CD4-positive, alpha-beta T cell treated with Interleukin-12 subunit alpha and Interleukin-12 subunit beta, for 1 hour (primary cell): ENCODE data around the gene CCL18.
A peak's percentile ranks its signal among the peaks of the same experiment; 100 is the strongest.
"Not testable (repeated sequence)": the region's sequence is repeated elsewhere in the genome, so short reads cannot be mapped to it uniquely, and the experiment has no call there.

Experiments
- DNase-seq: peaks from one replicate; pipeline ENCODE4 v3.0.0-alpha.2; 2020

Gene CCL18

GRCh38 chr17:36063786-36064541 is at the start of gene CCL18:
CCL18 (plus strand) TSS chr17:36064272; CDS start chr17:36064343, 71 bp downstream.
- no peak for DNase-seq

GRCh38 chr17:36014946-36015345 is 49.1 kb upstream of the CCL18 start:
- DNase-seq: no peak

GRCh38 chr17:36015895-36016294 is 48.2 kb upstream of the CCL18 start:
- DNase-seq: not testable (repeated sequence)

DNA sequence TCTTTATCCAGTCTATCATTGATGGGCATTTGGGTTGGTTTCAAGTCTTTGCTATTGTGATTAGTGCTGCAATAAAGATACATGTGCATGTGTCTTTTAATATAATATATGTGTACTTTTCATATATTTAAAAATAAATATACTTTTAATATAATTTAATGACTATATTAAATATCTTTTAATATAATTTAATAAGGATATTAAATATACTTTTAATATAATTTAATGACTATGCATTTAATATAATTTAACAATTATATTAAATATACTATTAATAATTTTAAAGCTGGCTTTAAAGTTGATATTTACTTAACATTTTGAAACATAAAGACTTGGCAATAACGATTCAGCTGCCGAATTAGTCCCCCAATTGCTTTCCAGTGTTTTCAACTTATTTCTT is 47.5 kb upstream of the CCL18 start:
- no peak for DNase-seq

- no peak for DNase-seq
Observed at GRCh38 chr17:36017799-36018198, 46.3 kb upstream of the CCL18 start, which contains the start of gene CCL23. CCL23 (minus strand) TSS chr17:36017972; CDS start chr17:36017897, 75 bp downstream.

DNA sequence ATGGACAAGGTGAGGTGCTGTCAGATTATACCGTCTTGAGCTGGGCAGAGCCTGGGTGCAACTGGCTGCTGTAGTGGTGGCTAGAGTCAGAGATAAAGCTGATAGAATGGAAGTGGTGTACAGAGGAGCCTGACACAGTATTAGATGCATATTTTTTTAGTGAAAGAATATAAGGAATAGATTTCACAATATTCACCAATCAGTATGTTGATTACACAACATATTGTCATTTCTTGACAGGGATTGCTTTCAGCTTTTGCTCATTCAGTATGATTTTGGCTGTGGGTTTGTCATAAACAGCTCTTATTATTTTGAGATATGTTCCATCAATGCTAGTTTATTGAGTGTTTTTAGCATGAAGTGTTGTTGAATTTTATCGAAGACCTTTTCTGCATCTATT is 44.6 kb upstream of the CCL18 start:
- no peak for DNase-seq

- DNase-seq: no peak
Observed at GRCh38 chr17:36024106-36024869, 39.8 kb upstream of the CCL18 start.

DNA sequence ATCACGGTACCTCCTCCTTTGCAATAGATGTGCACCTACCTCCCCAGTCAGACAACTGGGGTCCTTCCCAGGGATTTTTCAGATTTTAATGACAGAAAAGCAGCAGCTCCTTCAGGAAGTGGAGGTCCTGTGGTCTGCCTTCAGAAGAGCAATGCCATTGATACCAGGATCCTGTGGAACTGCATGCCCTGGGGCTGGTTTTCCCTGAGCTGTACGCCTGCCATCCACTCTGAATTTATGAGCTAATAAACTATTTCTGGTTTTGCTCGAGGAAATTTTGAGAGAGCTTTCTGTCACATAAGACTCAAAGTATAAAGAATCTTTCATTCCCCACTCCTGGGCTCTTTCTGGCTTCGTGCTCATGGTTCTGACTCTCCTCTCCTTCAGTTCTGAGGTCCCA is 36.3 kb upstream of the CCL18 start:
- no peak for DNase-seq

- DNase-seq: no peak
Observed at GRCh38 chr17:36030956-36031355, 33.1 kb upstream of the CCL18 start.

GRCh38 chr17:36034127-36034526 is 29.9 kb upstream of the CCL18 start:
- DNase-seq: no peak

GRCh38 chr17:36036235-36036634 is 27.8 kb upstream of the CCL18 start:
- DNase-seq: no peak

- DNase-seq: no peak
Observed at GRCh38 chr17:36048066-36048465, 16.0 kb upstream of the CCL18 start.

DNA sequence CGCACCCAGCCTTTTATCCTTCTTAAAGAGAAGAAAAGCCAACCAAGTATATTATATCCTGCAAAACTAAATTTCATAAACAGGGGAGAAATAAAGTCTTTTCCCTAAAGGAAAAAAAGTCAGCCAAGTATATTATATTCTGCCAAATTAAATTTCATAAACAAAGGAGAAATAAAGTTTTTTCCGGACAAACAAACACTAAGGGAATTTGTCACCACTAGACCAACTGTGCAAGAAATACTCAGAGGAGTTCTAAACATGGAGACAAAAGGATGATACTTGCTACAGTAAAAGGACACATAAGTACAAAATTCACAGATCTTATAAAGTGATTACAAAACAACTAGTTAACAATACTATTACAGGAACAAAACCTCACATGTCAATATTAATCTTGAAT is 14.4 kb upstream of the CCL18 start:
- DNase-seq: no peak

DNA sequence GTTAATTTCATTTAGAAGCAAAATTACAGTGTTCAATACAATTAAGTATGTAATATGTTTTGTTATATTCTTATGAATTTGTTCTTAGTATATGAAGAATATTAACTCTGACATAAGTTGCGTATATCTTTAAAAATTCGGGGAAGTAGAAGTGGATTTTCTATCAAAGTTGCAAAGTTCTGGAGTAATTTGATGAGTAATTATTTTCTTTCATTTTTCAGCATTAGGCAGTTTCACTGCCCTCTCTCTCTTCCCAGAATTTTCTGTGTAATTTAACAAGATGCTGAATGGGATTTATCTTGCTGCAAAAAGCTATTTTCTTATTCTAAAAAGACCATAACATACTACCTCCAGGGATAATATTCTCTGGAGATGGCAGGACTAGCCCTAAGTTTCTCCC is 8.9 kb upstream of the CCL18 start:
- DNase-seq: no peak

- DNase-seq: no peak
Observed at GRCh38 chr17:36055921-36056520, 8.1 kb upstream of the CCL18 start.

GRCh38 chr17:36057911-36058310 is 6.2 kb upstream of the CCL18 start:
- DNase-seq: no peak

- DNase-seq: no peak
Observed at GRCh38 chr17:36059406-36059805, 4.7 kb upstream of the CCL18 start.

DNA sequence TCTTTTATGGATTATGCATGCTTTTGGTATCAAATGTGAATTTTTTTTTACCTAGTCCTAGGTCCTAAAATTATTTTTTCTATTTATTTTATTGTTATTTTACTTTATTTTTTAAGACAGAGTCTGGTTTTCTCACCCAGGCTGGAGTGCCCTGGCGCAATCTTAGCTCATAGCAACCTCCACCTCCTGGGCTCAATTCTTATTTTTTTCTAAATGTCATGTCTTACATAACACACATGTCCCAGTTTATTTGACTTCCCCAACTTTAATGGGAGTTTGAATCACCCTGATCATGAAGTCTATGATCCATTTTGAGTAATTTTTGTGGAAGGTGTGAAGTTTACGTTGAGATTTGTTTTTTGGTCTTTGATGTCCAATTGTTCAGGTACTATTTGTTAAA is 3.3 kb upstream of the CCL18 start:
- DNase-seq: no peak

GRCh38 chr17:36066365-36066985 is 2.4 kb downstream of the CCL18 start:
- DNase-seq: peak; percentile 60

GRCh38 chr17:36068524-36068923 is 4.5 kb downstream of the CCL18 start:
- DNase-seq: no peak

DNA sequence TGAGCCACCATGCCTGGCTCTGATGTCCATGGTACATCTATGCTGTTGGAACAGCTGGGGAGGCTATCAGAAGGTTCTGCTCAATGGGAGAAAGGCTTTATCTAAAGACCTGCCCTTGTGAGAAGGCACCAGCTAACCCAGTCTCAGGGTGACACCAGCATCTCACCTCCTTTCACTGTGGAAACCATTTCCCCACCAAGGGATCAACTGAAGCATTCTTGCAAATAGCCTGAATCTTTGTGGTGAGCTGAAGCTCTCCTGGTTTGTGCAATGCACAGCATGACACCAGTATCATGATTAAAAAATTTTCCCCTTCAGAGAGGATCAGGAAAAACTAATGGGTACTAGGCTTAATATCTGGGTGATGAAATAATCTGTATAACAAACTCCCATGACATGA is 5.1 kb downstream of the CCL18 start:
- no peak for DNase-seq

DNA sequence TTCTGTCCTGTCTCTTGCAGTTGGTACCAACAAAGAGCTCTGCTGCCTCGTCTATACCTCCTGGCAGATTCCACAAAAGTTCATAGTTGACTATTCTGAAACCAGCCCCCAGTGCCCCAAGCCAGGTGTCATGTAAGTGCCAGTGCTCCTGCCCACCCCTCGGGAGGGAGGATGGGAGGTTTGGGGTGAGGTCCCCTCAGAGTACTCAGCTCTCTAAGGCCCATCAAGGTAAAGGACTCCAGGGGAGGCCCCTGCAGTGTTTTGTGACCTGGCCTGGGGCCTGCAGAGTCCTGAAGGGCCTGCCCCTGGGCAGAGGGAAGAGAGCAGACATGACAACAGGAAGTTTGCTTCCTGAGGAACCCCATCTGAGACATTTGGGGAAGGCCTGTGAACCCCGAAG is 6.4 kb downstream of the CCL18 start:
- DNase-seq: no peak

DNA sequence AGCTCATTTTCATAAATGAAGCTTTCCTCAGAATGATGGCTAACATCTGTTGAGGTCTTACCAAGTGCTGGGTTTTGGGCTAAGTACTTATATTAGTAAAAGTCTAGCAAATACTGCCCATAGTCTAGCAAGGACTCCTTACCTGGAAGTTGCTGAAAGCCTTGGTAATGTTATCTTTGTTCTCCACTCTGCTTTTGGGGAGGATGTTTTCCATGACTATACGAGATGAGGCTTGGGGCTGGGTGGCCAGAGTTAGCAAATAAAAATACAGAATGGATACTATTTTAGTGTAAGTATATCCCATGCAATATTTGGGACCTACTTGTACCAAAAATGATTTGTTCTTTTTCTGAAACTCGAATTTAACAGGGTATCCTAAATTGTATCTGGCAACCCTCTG is 7.7 kb downstream of the CCL18 start:
- no peak for DNase-seq
